ENCODE data around the gene DENND5B.
"Not testable (repeated sequence)": the region's sequence is repeated elsewhere in the genome, so short reads cannot be mapped to it uniquely, and the experiment has no call there.

Gene DENND5B

GRCh38 chr12:31594681-31595080, 3.7 kb upstream of the DENND5B start:
- in situ Hi-C loops (cut with HindIII; ENCODE audit: low sequenced_read_pairs) = no loop called here

GRCh38 chr12:31591380-31591901, 505 bp upstream of the DENND5B start:
- in situ Hi-C loops (cut with HindIII; ENCODE audit: low sequenced_read_pairs) = no loop called here

GRCh38 chr12:31589904-31590641, 863 bp downstream of the DENND5B start:
- in situ Hi-C loops (cut with HindIII; ENCODE audit: low sequenced_read_pairs) = no loop called here

- in situ Hi-C loops (cut with HindIII; ENCODE audit: low sequenced_read_pairs) = no loop called here
These were observed 1.4 kb downstream of the DENND5B start for GRCh38 chr12:31589598-31589903.

GRCh38 chr12:31588976-31589375, 2.0 kb downstream of the DENND5B start:
- in situ Hi-C loops (cut with HindIII; ENCODE audit: low sequenced_read_pairs) = no loop called here

GRCh38 chr12:31586728-31587127, 4.2 kb downstream of the DENND5B start:
- in situ Hi-C loops (cut with HindIII; ENCODE audit: low sequenced_read_pairs) = no loop called here

GRCh38 chr12:31585895-31586294, 5.0 kb downstream of the DENND5B start:
- in situ Hi-C loops (cut with HindIII; ENCODE audit: low sequenced_read_pairs) = no loop called here

GRCh38 chr12:31585271-31585670, 5.7 kb downstream of the DENND5B start:
- in situ Hi-C loops (cut with HindIII; ENCODE audit: low sequenced_read_pairs) = no loop called here

- in situ Hi-C loops (cut with HindIII; ENCODE audit: low sequenced_read_pairs) = loop anchor here (5.0 kb wide), 1 partner anchor 37 kb away; no protein-coding TSS in a partner anchor
These were observed 6.2 kb downstream of the DENND5B start for GRCh38 chr12:31584782-31585181.

- in situ Hi-C loops (cut with HindIII; ENCODE audit: low sequenced_read_pairs) = loop anchor here (5.0 kb wide), 1 partner anchor 37 kb away; no protein-coding TSS in a partner anchor
These were observed 7.1 kb downstream of the DENND5B start for GRCh38 chr12:31583878-31584277.

GRCh38 chr12:31582155-31582554, 8.8 kb downstream of the DENND5B start:
- in situ Hi-C loops (cut with HindIII; ENCODE audit: low sequenced_read_pairs) = loop anchor here (5.0 kb wide), 1 partner anchor 35 kb away; no protein-coding TSS in a partner anchor

GRCh38 chr12:31578632-31579031, 12.3 kb downstream of the DENND5B start:
- in situ Hi-C loops (cut with HindIII; ENCODE audit: low sequenced_read_pairs) = no loop called here

- in situ Hi-C loops (cut with HindIII; ENCODE audit: low sequenced_read_pairs) = no loop called here
These were observed 15.9 kb downstream of the DENND5B start for GRCh38 chr12:31574803-31575575.

- in situ Hi-C loops (cut with HindIII; ENCODE audit: low sequenced_read_pairs) = not testable (repeated sequence)
These were observed 16.6 kb downstream of the DENND5B start for GRCh38 chr12:31574367-31574766.

- in situ Hi-C loops (cut with HindIII; ENCODE audit: low sequenced_read_pairs) = no loop called here
These were observed 17.9 kb downstream of the DENND5B start for GRCh38 chr12:31572900-31573600.

- in situ Hi-C loops (cut with HindIII; ENCODE audit: low sequenced_read_pairs) = no loop called here
These were observed 20.1 kb downstream of the DENND5B start for GRCh38 chr12:31570880-31571279.

- in situ Hi-C loops (cut with HindIII; ENCODE audit: low sequenced_read_pairs) = not testable (repeated sequence)
These were observed 21.4 kb downstream of the DENND5B start for GRCh38 chr12:31569517-31569916.

GRCh38 chr12:31568498-31568897, 22.4 kb downstream of the DENND5B start:
- in situ Hi-C loops (cut with HindIII; ENCODE audit: low sequenced_read_pairs) = no loop called here

GRCh38 chr12:31567029-31567428, 23.9 kb downstream of the DENND5B start:
- in situ Hi-C loops (cut with HindIII; ENCODE audit: low sequenced_read_pairs) = no loop called here

- in situ Hi-C loops (cut with HindIII; ENCODE audit: low sequenced_read_pairs) = no loop called here
These were observed 24.4 kb downstream of the DENND5B start for GRCh38 chr12:31566547-31566946.

- in situ Hi-C loops (cut with HindIII; ENCODE audit: low sequenced_read_pairs) = no loop called here
These were observed 28.2 kb downstream of the DENND5B start for GRCh38 chr12:31562594-31563328.

Measured in endothelial cell of hepatic sinusoid (primary cell).